ENCODE measurements around the gene FBXO31.

DNA sequence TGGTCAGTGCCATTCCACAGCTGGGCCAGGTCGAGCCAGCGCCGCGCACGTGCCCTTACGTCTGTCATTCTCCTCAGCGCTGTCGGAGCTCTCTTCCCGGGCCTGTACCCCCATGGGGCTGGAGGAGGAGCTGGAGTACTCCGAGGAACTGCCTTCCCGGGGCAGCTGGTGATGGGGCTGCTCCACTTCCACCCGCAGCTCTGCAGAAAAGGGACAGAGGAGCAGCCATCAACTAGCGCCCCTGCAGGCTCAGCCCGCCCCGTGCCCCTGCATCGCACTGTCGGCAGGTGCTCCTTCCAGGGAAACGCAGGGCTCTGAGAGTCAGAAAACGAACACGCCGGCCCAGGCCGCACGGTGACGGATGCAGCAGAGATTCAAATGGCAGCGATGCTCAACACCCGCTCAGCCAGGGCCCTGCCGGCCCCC is 29.4 kb upstream of the FBXO31 start:
- TF ChIP-seq TCF7 (IDR thresholded peaks at IDR 0.05; ENCODE audit: borderline replicate concordance) (no peak), NR1H2 (CRISPR knock-in tag; IDR thresholded peaks at IDR 0.05) (no peak), NFE2L1 (tag; IDR thresholded peaks at IDR 0.05; ENCODE audit: borderline replicate concordance, low read depth) (no peak), KAT7 (CRISPR knock-in tag; IDR thresholded peaks at IDR 0.05; ENCODE audit: borderline replicate concordance) (no peak), TAF7 (tag; IDR thresholded peaks at IDR 0.05) (no peak), POLR2AphosphoS5 (IDR thresholded peaks at IDR 0.05; ENCODE audit: control insufficient read depth, insufficient read depth, low read depth, low read length) (no peak), SAFB2 (IDR thresholded peaks at IDR 0.05; ENCODE audit: borderline replicate concordance, low read depth, low read length, severe bottlenecking) (no peak), CCNT2 (IDR thresholded peaks at IDR 0.05; ENCODE audit: borderline replicate concordance, extremely low read depth, insufficient read length, low read depth, low read length) (no peak), FOXM1 (IDR thresholded peaks at IDR 0.05; ENCODE audit: low read depth) (no peak), FOXM1 (CRISPR knock-in tag; IDR thresholded peaks at IDR 0.05; ENCODE audit: low read depth) (no peak), CTCF (IDR thresholded peaks at IDR 0.05 in 2 of 3, conservative IDR thresholded peaks at IDR 0.05 in 1 of 3; ENCODE audit: insufficient read depth in 2 of 3, low read depth in 1 of 3, low read length in 3 of 3) (no peak), KDM1A (IDR thresholded peaks at IDR 0.05) (no peak), ATF3 (IDR thresholded peaks at IDR 0.05) (no peak), ATF3 (CRISPR knock-in tag; conservative IDR thresholded peaks at IDR 0.05) (no peak), SRF (CRISPR knock-in tag; IDR thresholded peaks at IDR 0.05) (no peak)

All from K562 (cell line).